ENCODE results near the gene UNC93A. TPM values are rescaled to one million over a fixed set of nuclear protein-coding genes. Genes with fewer than 3 reads are reported as not detected.
A peak's percentile ranks its signal among the peaks of the same experiment; 100 is the strongest.
"Not testable (repeated sequence)": the region's sequence is repeated elsewhere in the genome, so short reads cannot be mapped to it uniquely, and the experiment has no call there.

Gene UNC93A
- total and polyA plus RNA-seq, 4 donors = 0.11 TPM; not detected in 3

DNA sequence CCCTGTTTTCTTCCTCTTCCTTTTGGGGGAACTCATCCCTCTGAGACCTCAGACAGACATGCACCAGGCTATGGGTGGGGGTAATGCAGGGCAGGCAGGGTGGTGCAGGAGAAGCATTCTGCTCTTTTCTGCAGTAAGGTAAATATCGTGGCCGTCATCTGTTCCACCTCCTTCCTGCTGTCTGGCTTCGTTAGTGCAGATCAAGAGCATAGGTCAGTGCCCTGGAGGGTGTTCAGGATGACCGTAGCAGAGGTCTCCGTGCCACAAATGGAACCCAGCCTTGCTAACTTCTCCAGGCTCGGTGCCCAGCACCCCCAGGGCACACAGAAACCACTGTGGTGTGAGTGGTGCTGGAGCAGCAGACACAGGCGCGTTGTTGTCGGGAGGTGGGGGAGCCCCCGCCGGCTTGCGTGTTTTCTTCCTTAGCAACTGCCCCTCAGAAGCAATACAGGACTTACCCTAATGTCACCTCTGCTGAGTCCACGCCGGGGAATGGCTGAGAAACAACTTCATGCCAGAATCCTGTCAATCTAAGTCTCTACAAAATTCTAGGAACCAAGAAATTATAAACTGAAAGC lies 42.1 kb upstream of the UNC93A start:
- H3K4me3 ChIP-seq (ENCODE audit: low read depth, low read length); H3K27ac ChIP-seq (ENCODE audit: low read depth, low read length); DNase-seq (ENCODE audit: low read depth in 4 of 6, low spot score in 6 of 6); H3K27me3 ChIP-seq (ENCODE audit: control insufficient read depth, insufficient read depth, low read length); H3K9me3 ChIP-seq (ENCODE audit: control insufficient read depth, insufficient read depth, low read length); H3K36me3 ChIP-seq (ENCODE audit: control insufficient read depth, insufficient read depth, low read length): not testable (repeated sequence)
- peaks cover 13% of the 10 kb centered on the region for H3K4me1 ChIP-seq (ENCODE audit: control insufficient read depth, insufficient read depth, low read length)
- WGBS (ENCODE audit: insufficient coverage) = 67% methylated on average over 9 of the region's 14 CpGs

DNA sequence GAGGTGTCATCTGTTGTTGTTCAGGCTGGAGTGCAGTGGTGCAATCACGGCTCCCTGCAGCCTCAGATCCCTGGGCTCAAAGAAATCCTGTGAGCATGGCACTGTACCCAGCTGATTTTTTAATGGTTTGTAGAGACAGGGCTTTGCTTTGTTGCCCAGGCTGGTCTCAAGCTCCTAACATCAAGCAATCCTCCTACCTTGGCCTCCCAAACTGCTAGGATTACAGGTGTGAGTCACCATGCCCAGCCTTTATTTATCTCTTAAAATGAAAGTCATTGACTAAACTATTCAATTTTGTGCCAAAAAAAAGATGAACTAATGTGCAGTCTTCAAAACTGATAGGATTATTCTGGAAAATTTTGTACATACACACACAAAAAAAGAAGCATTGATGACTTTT lies 38.8 kb upstream of the UNC93A start:
- no peaks in the 10 kb centered on the region for H3K9me3 ChIP-seq (ENCODE audit: control insufficient read depth, insufficient read depth, low read length)
- no peak overlapping the region for H3K4me3 ChIP-seq (ENCODE audit: low read depth, low read length)
- H3K27ac ChIP-seq (ENCODE audit: low read depth, low read length) = no peak overlapping the region
- peaks cover 9% of the 10 kb centered on the region for H3K4me1 ChIP-seq (ENCODE audit: control insufficient read depth, insufficient read depth, low read length)
- peaks cover 2% of the 10 kb centered on the region for H3K36me3 ChIP-seq (ENCODE audit: control insufficient read depth, insufficient read depth, low read length)
- H3K27me3 ChIP-seq (ENCODE audit: control insufficient read depth, insufficient read depth, low read length) = no peaks in the 10 kb centered on the region
- DNase-seq (ENCODE audit: low read depth in 4 of 6, low spot score in 6 of 6) = no peak
- WGBS (ENCODE audit: insufficient coverage) = 100% methylated on average over 1 of the region's 1 CpG

GRCh38 chr6:167255918-167256553 lies 35.1 kb upstream of the UNC93A start:
- H3K4me1 ChIP-seq (ENCODE audit: control insufficient read depth, insufficient read depth, low read length) = no peaks in the 10 kb centered on the region
- no peak overlapping the region for H3K4me3 ChIP-seq (ENCODE audit: low read depth, low read length)
- H3K36me3 ChIP-seq (ENCODE audit: control insufficient read depth, insufficient read depth, low read length) = no peaks in the 10 kb centered on the region
- 93% methylated on average over 8 of the region's 11 CpGs for WGBS (ENCODE audit: insufficient coverage)
- no peak for DNase-seq (ENCODE audit: low read depth in 4 of 6, low spot score in 6 of 6)
- no peaks in the 10 kb centered on the region for H3K9me3 ChIP-seq (ENCODE audit: control insufficient read depth, insufficient read depth, low read length)
- H3K27me3 ChIP-seq (ENCODE audit: control insufficient read depth, insufficient read depth, low read length) = no peaks in the 10 kb centered on the region
- H3K27ac ChIP-seq (ENCODE audit: low read depth, low read length) = no peak overlapping the region

- Histone ChIP-seq H3K4me1 (ENCODE audit: control insufficient read depth, insufficient read depth, low read length) (no peaks in the 10 kb centered on the region), H3K27me3 (ENCODE audit: control insufficient read depth, insufficient read depth, low read length) (no peaks in the 10 kb centered on the region), H3K9me3 (ENCODE audit: control insufficient read depth, insufficient read depth, low read length) (no peaks in the 10 kb centered on the region), H3K36me3 (ENCODE audit: control insufficient read depth, insufficient read depth, low read length) (no peaks in the 10 kb centered on the region), H3K27ac (ENCODE audit: low read depth, low read length) (no peak overlapping the region), H3K4me3 (ENCODE audit: low read depth, low read length) (no peak overlapping the region)
- 76% methylated on average over 3 of the region's 3 CpGs for WGBS (ENCODE audit: insufficient coverage)
- DNase-seq (ENCODE audit: low read depth in 4 of 6, low spot score in 6 of 6) = no peak
Observed at GRCh38 chr6:167258646-167259045, 32.5 kb upstream of the UNC93A start.

DNA sequence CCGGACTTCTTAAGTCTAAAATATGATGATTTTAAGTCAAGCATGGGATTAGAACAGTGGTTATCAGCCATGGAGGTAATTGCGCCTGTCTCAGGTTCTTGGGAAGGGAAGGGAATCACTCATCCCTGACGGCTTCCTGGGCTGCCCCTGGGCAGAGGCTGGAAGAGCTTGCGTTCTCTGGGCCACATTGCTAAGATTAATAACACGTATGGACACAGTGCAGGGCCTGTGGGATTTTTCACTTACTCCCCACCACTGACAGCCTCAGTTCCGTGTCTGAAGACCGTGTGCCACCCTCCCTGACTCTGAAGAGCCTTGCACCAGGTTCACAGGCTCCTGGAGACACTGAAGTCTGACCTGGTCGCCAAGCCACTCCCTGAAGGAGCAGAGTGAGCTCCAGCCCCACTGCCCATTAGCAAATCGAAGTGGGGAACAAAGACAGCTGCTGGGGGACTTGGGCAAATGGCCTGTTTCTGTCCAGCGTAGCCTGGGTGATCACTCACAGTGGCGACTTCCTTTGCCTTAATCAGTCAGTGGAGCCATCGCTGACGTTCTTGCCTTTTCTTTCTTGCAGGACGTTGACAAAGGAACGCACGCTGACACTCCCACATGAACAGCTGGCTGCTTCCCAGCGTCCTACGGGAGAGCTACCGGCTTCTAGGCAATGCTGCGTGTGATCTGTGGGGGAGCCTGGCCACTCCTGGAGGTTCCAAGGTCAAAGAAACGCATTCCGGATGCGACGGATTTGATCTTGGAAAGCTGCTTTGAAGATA lies 24.9 kb upstream of the UNC93A start:
- not testable (repeated sequence) for H3K9me3 ChIP-seq (ENCODE audit: control insufficient read depth, insufficient read depth, low read length); H3K36me3 ChIP-seq (ENCODE audit: control insufficient read depth, insufficient read depth, low read length); H3K27me3 ChIP-seq (ENCODE audit: control insufficient read depth, insufficient read depth, low read length); H3K27ac ChIP-seq (ENCODE audit: low read depth, low read length); H3K4me1 ChIP-seq (ENCODE audit: control insufficient read depth, insufficient read depth, low read length); H3K4me3 ChIP-seq (ENCODE audit: low read depth, low read length)
- DNase-seq (ENCODE audit: low read depth in 4 of 6, low spot score in 6 of 6) = peak in 1 of 6 donors; percentile 72
- 0% methylated on average over 2 of the region's 24 CpGs for WGBS (ENCODE audit: insufficient coverage)

GRCh38 chr6:167266830-167267555 lies 24.1 kb upstream of the UNC93A start:
- no peak overlapping the region for H3K27ac ChIP-seq (ENCODE audit: low read depth, low read length)
- H3K36me3 ChIP-seq (ENCODE audit: control insufficient read depth, insufficient read depth, low read length) = no peaks in the 10 kb centered on the region
- 67% methylated on average over 19 of the region's 21 CpGs for WGBS (ENCODE audit: insufficient coverage)
- no peak for DNase-seq (ENCODE audit: low read depth in 4 of 6, low spot score in 6 of 6)
- H3K4me3 ChIP-seq (ENCODE audit: low read depth, low read length) = no peak overlapping the region
- no peaks in the 10 kb centered on the region for H3K9me3 ChIP-seq (ENCODE audit: control insufficient read depth, insufficient read depth, low read length)
- H3K4me1 ChIP-seq (ENCODE audit: control insufficient read depth, insufficient read depth, low read length) = peaks cover 5% of the 10 kb centered on the region
- no peaks in the 10 kb centered on the region for H3K27me3 ChIP-seq (ENCODE audit: control insufficient read depth, insufficient read depth, low read length)

DNA sequence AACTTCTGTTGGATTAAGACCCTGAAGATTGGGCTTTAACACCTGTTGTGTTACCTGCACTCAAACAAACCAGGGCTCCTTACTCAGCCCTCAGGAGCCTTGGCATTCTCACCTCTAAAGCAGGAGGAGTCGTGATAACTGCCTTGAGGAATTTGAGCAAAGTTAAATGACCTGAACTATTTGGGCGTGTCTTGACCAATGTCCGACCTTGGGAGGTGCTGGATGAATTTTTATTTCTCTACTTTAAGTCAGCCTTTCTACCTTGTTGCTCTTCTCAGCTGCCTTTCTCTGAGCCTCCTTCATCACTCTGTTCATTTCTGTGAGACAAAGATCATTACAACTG lies 23.6 kb upstream of the UNC93A start:
- DNase-seq (ENCODE audit: low read depth in 4 of 6, low spot score in 6 of 6); H3K4me3 ChIP-seq (ENCODE audit: low read depth, low read length); H3K36me3 ChIP-seq (ENCODE audit: control insufficient read depth, insufficient read depth, low read length); H3K9me3 ChIP-seq (ENCODE audit: control insufficient read depth, insufficient read depth, low read length); H3K27ac ChIP-seq (ENCODE audit: low read depth, low read length); H3K27me3 ChIP-seq (ENCODE audit: control insufficient read depth, insufficient read depth, low read length); H3K4me1 ChIP-seq (ENCODE audit: control insufficient read depth, insufficient read depth, low read length): not testable (repeated sequence)
- WGBS (ENCODE audit: insufficient coverage) = no CpG with 5 or more reads among the region's 3 CpGs

GRCh38 chr6:167267921-167268401 lies 23.2 kb upstream of the UNC93A start:
- 84% methylated on average over 9 of the region's 12 CpGs for WGBS (ENCODE audit: insufficient coverage)
- DNase-seq (ENCODE audit: low read depth in 4 of 6, low spot score in 6 of 6) = peak in 1 of 6 donors; percentile 37
- Histone ChIP-seq H3K36me3 (ENCODE audit: control insufficient read depth, insufficient read depth, low read length) (no peaks in the 10 kb centered on the region), H3K4me3 (ENCODE audit: low read depth, low read length) (no peak overlapping the region), H3K4me1 (ENCODE audit: control insufficient read depth, insufficient read depth, low read length) (peaks cover 5% of the 10 kb centered on the region), H3K27ac (ENCODE audit: low read depth, low read length) (no peak overlapping the region), H3K9me3 (ENCODE audit: control insufficient read depth, insufficient read depth, low read length) (no peaks in the 10 kb centered on the region), H3K27me3 (ENCODE audit: control insufficient read depth, insufficient read depth, low read length) (no peaks in the 10 kb centered on the region)

DNA sequence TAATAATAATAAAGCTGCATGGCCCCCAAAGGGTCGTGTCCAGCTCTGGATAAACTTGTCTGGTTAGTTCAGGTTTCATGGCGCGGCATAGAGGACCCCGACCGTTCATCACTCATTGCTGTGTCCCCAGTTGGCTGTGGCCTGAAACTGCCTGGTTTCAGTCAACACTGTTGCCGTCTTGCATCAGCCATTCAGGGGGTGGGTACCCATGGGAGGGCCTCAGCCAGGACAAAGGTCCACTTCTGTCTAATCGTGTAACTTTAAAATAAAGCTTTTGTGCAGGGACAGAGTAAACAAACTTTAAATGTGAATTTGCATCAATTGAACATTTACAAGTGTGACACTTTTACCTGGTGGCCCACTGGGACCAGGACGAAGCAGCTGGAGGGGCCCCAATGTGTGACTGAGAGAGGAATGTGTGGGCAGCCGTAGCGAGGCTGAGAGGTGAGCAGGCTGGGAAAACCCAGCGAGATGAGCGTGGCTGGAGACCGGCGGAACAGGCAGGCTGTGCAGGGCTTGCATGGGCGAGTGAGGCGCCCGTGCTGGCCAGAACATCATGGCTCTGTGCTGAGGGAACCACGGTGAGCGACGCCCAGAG lies 22.3 kb upstream of the UNC93A start:
- WGBS (ENCODE audit: insufficient coverage) = 86% methylated on average over 19 of the region's 20 CpGs
- no peak overlapping the region for H3K27ac ChIP-seq (ENCODE audit: low read depth, low read length)

More for the DNA sequence above, 22.3 kb upstream of the UNC93A start:
- Histone ChIP-seq H3K4me3 (ENCODE audit: low read depth, low read length) (no peak overlapping the region), H3K9me3 (ENCODE audit: control insufficient read depth, insufficient read depth, low read length) (no peaks in the 10 kb centered on the region), H3K4me1 (ENCODE audit: control insufficient read depth, insufficient read depth, low read length) (peaks cover 5% of the 10 kb centered on the region), H3K27me3 (ENCODE audit: control insufficient read depth, insufficient read depth, low read length) (no peaks in the 10 kb centered on the region), H3K36me3 (ENCODE audit: control insufficient read depth, insufficient read depth, low read length) (no peaks in the 10 kb centered on the region)
- DNase-seq (ENCODE audit: low read depth in 4 of 6, low spot score in 6 of 6) = no peak
